Measurements from ENCODE around the gene GLRA2.

Gene GLRA2

DNA sequence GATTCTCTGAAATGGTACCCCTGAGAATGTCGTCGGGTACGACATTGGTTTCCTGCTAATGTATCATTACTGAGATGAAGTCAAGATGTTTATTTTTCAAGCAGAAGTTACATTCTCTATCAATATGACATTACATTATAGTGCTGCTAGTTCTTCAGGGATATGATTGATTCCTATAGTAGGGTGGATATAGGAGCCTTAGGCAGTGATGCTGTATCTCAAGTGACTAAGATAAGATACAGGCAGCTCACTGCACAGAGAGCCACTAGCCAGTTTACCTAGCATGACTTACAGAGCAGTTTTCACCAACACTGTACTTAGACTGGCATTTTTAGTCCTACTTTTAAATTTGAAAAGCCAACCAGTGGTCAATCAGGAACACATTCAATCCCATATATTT is 188.6 kb downstream of the GLRA2 start:
- ATAC-seq: no peak

DNA sequence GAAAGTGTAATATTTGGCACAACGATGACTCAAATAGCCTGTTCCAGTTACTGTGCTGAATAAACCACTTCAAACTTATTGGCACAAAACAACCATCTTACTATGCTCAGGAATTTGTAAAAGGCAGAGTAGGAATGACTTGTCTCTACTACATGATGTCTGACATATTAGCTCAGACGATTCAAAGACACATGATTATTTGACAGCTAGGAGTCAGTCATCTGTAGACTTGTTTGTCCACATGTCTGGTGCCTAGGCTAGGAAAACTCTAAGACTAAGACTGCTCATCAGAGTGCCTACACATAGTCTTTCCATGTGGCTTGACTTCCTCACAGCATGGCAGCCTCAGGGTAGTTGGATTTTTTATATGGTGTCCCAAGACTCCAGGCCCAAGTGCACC is 189.1 kb downstream of the GLRA2 start:
- ATAC-seq (no peak), DNase-seq (no peak)
- no peak overlapping the region for H3K4me3 Mint-ChIP-seq
- H3K9me3 Mint-ChIP-seq: no peaks in the 10 kb centered on the region
- no peak overlapping the region for H3K27ac Mint-ChIP-seq
- H3K27me3 Mint-ChIP-seq: no peaks in the 10 kb centered on the region
- H3K4me1 Mint-ChIP-seq: no peaks in the 10 kb centered on the region

More for the DNA sequence above, 188.6 kb downstream of the GLRA2 start:
- no peak for DNase-seq
- no peaks in the 10 kb centered on the region for H3K9me3 Mint-ChIP-seq
- no peak overlapping the region for H3K27ac Mint-ChIP-seq
- H3K4me3 Mint-ChIP-seq: no peak overlapping the region
- H3K4me1 Mint-ChIP-seq: no peaks in the 10 kb centered on the region
- no peaks in the 10 kb centered on the region for H3K27me3 Mint-ChIP-seq

DNA sequence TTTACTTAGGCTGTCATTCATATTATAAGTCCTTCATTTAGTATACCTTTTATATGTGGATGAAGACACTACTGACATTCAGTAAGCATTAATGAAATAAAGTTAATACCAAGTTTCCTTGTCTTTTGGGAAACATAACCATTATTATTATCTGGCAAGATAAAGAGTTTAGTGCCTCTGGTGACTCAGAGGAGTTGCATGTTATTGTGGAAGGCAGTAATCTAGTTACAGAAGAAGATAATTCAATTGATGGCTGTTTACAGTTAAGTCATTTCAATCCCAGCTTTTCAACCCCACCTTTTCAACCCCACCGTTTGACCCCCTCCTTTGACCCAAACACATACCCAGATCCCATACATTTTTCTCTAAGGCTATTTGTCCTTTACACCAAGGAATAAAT is 199.7 kb downstream of the GLRA2 start:
- DNase-seq: no peak
- Mint-ChIP-seq H3K27me3 (no peaks in the 10 kb centered on the region), H3K27ac (no peak overlapping the region), H3K4me3 (no peak overlapping the region), H3K9me3 (no peaks in the 10 kb centered on the region), H3K4me1 (no peaks in the 10 kb centered on the region)
- no peak for ATAC-seq

DNA sequence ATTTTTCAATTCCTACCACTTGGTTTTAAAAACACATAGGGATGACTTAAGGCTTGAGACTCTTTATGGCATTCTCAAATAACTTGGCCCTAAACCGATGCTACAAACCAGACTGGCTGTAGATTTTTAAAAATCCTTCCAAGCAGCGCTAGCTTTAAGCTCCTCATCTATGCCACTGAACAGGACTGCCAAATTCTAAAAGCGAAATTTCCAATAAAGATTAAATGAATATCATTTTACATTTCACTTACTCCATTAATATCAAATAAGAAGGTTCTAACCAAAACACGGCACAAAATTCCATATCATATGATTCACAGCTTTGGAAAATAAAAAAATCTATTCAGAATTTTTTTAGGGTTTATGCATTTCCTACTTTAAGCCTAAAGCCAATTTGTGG is 209.3 kb downstream of the GLRA2 start:
- H3K27ac Mint-ChIP-seq: no peak overlapping the region
- H3K4me1 Mint-ChIP-seq: no peaks in the 10 kb centered on the region
- H3K27me3 Mint-ChIP-seq: no peaks in the 10 kb centered on the region
- peaks cover 0 to 7% of the 10 kb centered on the region in 2 donors for H3K9me3 Mint-ChIP-seq
- no peak for ATAC-seq
- no peak overlapping the region for H3K4me3 Mint-ChIP-seq
- DNase-seq: no peak

DNA sequence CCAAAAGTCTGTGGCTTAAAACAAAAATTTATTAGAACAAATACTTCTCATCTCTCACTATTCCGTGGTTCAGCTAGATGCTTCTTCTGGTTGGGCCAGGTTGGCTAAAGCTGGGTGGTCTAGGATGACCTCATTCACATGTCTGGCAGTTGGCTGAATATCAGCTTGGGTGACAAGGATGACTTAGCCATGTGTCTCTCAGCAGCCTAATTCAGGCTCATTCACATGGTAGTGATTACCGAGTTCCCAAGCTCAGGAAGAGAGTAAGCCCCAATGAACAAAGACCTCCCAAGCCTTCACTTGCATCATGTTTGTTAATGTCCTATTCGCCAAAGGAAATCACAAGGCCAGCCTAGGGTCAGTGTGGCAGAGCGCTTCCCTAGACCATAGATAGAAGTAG is 224.1 kb downstream of the GLRA2 start:
- Mint-ChIP-seq H3K9me3 (no peaks in the 10 kb centered on the region), H3K4me1 (no peaks in the 10 kb centered on the region), H3K27ac (no peak overlapping the region), H3K4me3 (no peak overlapping the region), H3K27me3 (no peaks in the 10 kb centered on the region)
- ATAC-seq: no peak
- DNase-seq: no peak

DNA sequence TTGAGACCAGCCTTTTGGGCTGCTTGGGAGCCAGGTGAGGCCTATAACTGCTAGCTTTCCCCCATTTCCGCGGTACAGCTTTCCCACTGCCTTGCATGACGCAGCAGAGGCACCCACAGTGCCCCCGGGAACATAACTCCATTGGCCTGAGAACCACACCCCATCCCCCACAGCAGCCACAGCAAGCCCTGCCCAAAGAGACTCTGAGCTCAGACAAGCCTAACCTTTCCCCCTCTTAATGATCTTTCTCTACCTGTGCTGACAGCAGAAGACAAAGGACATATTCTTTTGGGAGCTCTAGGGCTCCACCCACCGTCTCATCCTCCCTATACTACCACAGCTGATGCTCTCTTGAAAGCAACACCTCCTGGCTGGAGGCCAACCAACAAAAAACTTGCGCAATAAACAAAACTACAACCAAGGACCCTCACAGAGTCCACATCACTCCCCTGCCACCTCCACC is 228.7 kb downstream of the GLRA2 start:
- ATAC-seq: no peak
- Mint-ChIP-seq H3K9me3 (no peaks in the 10 kb centered on the region), H3K27ac (no peak overlapping the region)

DNA sequence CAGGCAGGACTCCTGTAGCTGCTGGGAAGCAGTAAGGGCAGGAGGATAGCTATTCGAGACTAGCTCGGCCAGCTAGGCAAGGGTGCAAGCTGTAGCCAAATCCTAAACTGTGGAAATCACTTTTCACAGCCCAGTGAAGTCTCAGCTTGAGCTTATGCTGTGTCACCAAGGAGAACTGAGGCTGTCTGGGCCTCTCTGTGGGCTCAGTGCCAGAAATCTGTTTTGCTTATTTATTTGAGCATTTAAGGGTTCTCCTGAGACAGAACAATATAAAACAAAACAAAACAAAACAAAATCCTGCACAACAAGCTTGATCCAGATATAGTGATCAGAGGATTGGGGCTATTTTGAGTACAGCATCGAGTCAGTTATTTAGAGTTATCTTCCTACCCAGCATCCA is 246.1 kb downstream of the GLRA2 start:
- ATAC-seq: no peak

More for the DNA sequence above, 228.7 kb downstream of the GLRA2 start:
- Mint-ChIP-seq H3K4me1 (no peaks in the 10 kb centered on the region), H3K4me3 (no peak overlapping the region), H3K27me3 (no peaks in the 10 kb centered on the region)
- DNase-seq: no peak

DNA sequence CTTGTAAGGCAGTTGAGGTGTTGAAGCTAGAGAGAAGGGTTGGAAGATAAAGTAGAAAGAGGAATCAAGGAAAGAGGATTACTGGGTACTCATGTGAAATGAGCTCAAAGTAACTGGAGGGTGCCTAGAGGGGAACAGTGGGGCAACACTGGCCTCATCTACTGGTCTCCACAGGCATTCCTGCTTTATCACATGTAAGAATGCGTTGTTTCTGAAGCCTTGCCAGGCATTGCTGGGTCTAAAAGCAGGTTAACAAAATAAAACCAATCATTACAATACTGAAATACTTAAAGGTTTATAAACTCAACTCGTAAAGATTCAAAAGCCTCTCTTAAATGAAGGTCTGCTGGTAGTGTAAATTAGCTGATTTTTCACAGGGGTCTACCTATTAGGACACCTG is 247.6 kb downstream of the GLRA2 start:
- H3K27ac Mint-ChIP-seq: peak overlapping the region in 1 of 2 donors; percentile 74
- DNase-seq: no peak
- no peaks in the 10 kb centered on the region for H3K9me3 Mint-ChIP-seq
- no peaks in the 10 kb centered on the region for H3K27me3 Mint-ChIP-seq
- no peaks in the 10 kb centered on the region for H3K4me1 Mint-ChIP-seq
- no peak overlapping the region for H3K4me3 Mint-ChIP-seq
- no peak for ATAC-seq

More for the DNA sequence above, 246.1 kb downstream of the GLRA2 start:
- H3K27ac Mint-ChIP-seq: no peak overlapping the region
- H3K4me1 Mint-ChIP-seq: no peaks in the 10 kb centered on the region
- no peak for DNase-seq
- peaks cover 0 to 7% of the 10 kb centered on the region in 2 donors for H3K9me3 Mint-ChIP-seq
- H3K4me3 Mint-ChIP-seq: no peak overlapping the region
- H3K27me3 Mint-ChIP-seq: no peaks in the 10 kb centered on the region

DNA sequence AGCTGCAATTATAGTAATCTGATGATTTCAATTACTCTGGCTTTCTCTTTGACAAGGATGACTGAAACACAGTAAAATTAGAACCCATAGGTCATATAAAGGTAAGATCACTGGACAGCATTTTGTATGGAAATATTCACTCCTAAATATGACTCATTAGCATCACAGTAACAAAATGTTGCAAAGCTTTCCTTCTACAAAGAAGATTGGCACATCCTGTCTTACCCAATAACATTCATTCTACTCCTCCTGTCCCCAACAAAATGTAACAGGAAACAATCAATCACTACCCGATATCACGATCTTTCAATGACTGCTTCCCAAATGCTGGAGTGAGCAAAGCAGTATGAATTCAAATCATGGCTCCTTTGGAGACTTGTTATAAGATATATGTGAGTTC is 248.2 kb downstream of the GLRA2 start:
- ATAC-seq (no peak), DNase-seq (no peak)
- Mint-ChIP-seq H3K9me3 (no peaks in the 10 kb centered on the region), H3K27ac (no peak overlapping the region), H3K4me1 (no peaks in the 10 kb centered on the region), H3K27me3 (no peaks in the 10 kb centered on the region), H3K4me3 (no peak overlapping the region)

DNA sequence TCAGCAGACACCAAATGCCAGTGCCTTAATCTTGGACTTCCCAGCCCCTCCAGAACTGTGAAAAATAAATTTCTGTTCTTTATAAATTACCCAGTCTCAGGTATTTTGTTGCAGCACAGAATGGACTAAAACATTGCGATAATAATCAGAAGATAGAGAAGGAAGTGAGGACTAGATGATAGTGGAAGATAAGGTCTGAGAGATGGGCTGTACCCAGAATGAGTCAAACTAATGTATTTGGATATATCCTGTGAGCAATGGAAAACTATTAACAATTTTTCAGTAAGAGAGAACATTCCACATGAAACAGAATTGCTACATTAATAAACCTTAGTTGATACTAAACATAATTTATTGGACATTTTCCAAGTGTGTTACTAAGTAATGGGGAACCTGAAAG is 250.2 kb downstream of the GLRA2 start:
- Mint-ChIP-seq H3K27me3 (no peaks in the 10 kb centered on the region), H3K4me1 (no peaks in the 10 kb centered on the region), H3K4me3 (no peak overlapping the region), H3K9me3 (no peaks in the 10 kb centered on the region), H3K27ac (no peak overlapping the region)
- ATAC-seq: no peak
- no peak for DNase-seq
